ENCODE measurements around the gene SSC4D. TPM values are rescaled to one million over a fixed set of nuclear protein-coding genes. Genes with fewer than 3 reads are reported as not detected.

Gene SSC4D
- total and polyA plus RNA-seq, 9 of the 15 experiments (the other 6 are each of a cell fraction or from before 2014, with no cell fraction given): 0.06 to 1.1 (median 0.85) TPM; not detected in 1

DNA sequence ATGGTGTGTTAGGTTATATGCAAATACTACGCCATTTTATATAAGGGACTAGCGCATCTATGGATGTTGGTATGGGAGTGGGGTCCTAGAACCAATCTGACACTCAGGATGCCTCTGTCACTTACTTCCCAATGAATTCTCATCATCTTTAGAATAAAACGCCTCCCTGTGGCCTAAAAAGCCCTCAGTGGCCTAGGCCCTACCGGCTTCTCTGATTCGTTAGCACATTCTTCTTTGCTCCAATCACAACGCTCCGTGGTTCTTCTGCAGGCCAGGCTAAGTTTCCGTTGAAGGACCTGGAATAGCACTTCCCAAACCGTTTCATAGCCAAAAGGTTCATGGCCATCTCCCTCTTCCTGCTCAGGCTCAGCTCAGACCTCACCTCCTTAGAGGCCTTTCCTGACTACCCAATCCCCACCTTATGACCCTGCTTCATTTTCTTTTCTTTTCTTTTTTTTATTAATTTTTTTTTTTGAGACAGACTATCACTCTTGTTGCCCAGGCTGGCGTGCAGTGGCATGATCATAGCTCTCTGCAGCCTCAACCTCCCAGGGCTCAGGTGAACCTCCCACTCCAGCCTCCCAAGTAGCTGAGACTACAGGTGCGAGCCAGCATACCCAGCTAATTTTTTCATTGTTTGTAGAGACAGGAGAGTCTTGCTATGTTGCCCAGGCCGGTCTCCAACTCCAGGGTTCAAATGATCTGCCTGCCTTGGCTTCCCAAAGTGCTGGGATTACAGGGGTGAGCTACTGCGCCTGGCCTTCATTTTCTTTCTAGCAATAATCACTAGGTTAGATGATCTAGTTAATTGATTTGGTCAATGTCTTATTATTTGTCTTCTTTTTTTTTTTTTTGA lies 26.2 kb downstream of the SSC4D start (continued):
- no peak for TF ChIP-seq ZFP91 (CRISPR knock-in tag; IDR thresholded peaks at IDR 0.05)
- no peak for TF ChIP-seq LEF1 (IDR thresholded peaks at IDR 0.05)
- TF ChIP-seq THRAP3 (IDR thresholded peaks at IDR 0.05; ENCODE audit: borderline replicate concordance): no peak
- TF ChIP-seq, protein P1, sequence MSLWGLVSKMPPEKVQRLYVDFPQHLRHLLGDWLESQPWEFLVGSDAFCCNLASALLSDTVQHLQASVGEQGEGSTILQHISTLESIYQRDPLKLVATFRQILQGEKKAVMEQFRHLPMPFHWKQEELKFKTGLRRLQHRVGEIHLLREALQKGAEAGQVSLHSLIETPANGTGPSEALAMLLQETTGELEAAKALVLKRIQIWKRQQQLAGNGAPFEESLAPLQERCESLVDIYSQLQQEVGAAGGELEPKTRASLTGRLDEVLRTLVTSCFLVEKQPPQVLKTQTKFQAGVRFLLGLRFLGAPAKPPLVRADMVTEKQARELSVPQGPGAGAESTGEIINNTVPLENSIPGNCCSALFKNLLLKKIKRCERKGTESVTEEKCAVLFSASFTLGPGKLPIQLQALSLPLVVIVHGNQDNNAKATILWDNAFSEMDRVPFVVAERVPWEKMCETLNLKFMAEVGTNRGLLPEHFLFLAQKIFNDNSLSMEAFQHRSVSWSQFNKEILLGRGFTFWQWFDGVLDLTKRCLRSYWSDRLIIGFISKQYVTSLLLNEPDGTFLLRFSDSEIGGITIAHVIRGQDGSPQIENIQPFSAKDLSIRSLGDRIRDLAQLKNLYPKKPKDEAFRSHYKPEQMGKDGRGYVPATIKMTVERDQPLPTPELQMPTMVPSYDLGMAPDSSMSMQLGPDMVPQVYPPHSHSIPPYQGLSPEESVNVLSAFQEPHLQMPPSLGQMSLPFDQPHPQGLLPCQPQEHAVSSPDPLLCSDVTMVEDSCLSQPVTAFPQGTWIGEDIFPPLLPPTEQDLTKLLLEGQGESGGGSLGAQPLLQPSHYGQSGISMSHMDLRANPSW (CRISPR knock-in tag; IDR thresholded peaks at IDR 0.05): no peak
- TF ChIP-seq SRF (CRISPR knock-in tag; IDR thresholded peaks at IDR 0.05): peak in 1 of 2 experiments; percentile 48; a peak in 1 of 4 replicates
- TF ChIP-seq SP1 (CRISPR knock-in tag; IDR thresholded peaks at IDR 0.05): no peak
- TF ChIP-seq, protein P2, sequence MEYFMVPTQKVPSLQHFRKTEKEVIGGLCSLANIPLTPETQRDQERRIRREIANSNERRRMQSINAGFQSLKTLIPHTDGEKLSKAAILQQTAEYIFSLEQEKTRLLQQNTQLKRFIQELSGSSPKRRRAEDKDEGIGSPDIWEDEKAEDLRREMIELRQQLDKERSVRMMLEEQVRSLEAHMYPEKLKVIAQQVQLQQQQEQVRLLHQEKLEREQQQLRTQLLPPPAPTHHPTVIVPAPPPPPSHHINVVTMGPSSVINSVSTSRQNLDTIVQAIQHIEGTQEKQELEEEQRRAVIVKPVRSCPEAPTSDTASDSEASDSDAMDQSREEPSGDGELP (CRISPR knock-in tag; IDR thresholded peaks at IDR 0.05; ENCODE audit: borderline replicate concordance): no peak
- TF ChIP-seq MCM2 (IDR thresholded peaks at IDR 0.05; ENCODE audit: low read depth): no peak
- TF ChIP-seq ZBTB40 (IDR thresholded peaks at IDR 0.05): peak; percentile 52; the same call in 1 of the 2 replicates
- no peak for TF ChIP-seq ZBTB40 (CRISPR knock-in tag; IDR thresholded peaks at IDR 0.05)
- TF ChIP-seq ZBTB8A (IDR thresholded peaks at IDR 0.05; ENCODE audit: partially characterized antibody): no peak
- TF ChIP-seq CTBP1 (IDR thresholded peaks at IDR 0.05; ENCODE audit: borderline replicate concordance): peak; percentile 87

Measured in K562 (cell line).